Neural crest cell (in vitro differentiated cells): ENCODE measurements around the gene RANBP17. TPM values are rescaled to one million over a fixed set of nuclear protein-coding genes. Genes with fewer than 3 reads are reported as not detected.

Experiments used
- DNase-seq: peaks from one replicate; pipeline ENCODE4 v3.0.0; 2021; ENCODE audit warnings: low read depth, mixed read lengths, low spot score
- H3K27ac Mint-ChIP-seq: one replicate; pipeline ENCODE4 v1.8.0; 2021; ENCODE audit warnings: mild to moderate bottlenecking, mixed read lengths; ENCODE audit not compliant: unreplicated experiment
- H3K27me3 Mint-ChIP-seq: 2 replicates; pipeline ENCODE4 v1.8.0; 2021; ENCODE audit warnings: low read depth, mild to moderate bottlenecking, mixed read lengths
- H3K36me3 Mint-ChIP-seq: 2 replicates; pipeline ENCODE4 v1.8.0; 2021; ENCODE audit warnings: low read depth, mild to moderate bottlenecking, mixed read lengths
- H3K4me1 Mint-ChIP-seq: 2 replicates; pipeline ENCODE4 v1.8.0; 2021; ENCODE audit warnings: mixed read lengths
- H3K4me3 Mint-ChIP-seq: one replicate; pipeline ENCODE4 v1.8.0; 2021; ENCODE audit warnings: mild to moderate bottlenecking, mixed read lengths
- H3K9me3 Mint-ChIP-seq: 2 replicates; pipeline ENCODE4 v1.8.0; 2021; ENCODE audit warnings: mixed read lengths
- CTCF ChIP-seq: fragments of 200-600 bp; sonication (generic); conservative IDR thresholded peaks from 2 replicates; pipeline ENCODE4 v1.5.0; 2021; ENCODE audit warnings: antibody characterized with exemption, mild to moderate bottlenecking
- total RNA-seq: library from RNA; stranded (reverse); gene quantifications from 2 replicates; pipeline ENCODE4 v1.2.1, GENCODE V29; 2021

Gene RANBP17
- total RNA-seq, 1 donor from 2014 or later = 26.9 TPM

GRCh38 chr5:171092194-171092593 lies 230.4 kb downstream of the RANBP17 start:
- Mint-ChIP-seq H3K27me3 (no peaks in the 10 kb centered on the region), H3K9me3 (peaks cover 9% of the 10 kb centered on the region)
- DNase-seq = no peak

GRCh38 chr5:171093598-171093997 lies 231.8 kb downstream of the RANBP17 start:
- Mint-ChIP-seq H3K9me3 (peaks cover 9% of the 10 kb centered on the region), H3K4me1 (no peaks in the 10 kb centered on the region), H3K36me3 (peaks cover 28% of the 10 kb centered on the region), H3K27me3 (no peaks in the 10 kb centered on the region), H3K4me3 (no peak overlapping the region), H3K27ac (no peak overlapping the region)
- DNase-seq = no peak
- TF ChIP-seq CTCF = no peak

More at GRCh38 chr5:171092194-171092593, 230.4 kb downstream of the RANBP17 start:
- TF ChIP-seq CTCF = no peak
- no peak overlapping the region for H3K27ac Mint-ChIP-seq
- H3K4me3 Mint-ChIP-seq = no peak overlapping the region
- no peaks in the 10 kb centered on the region for H3K4me1 Mint-ChIP-seq
- peaks cover 24% of the 10 kb centered on the region for H3K36me3 Mint-ChIP-seq

GRCh38 chr5:171094356-171094755 lies 232.5 kb downstream of the RANBP17 start:
- DNase-seq = no peak
- Mint-ChIP-seq H3K27ac (no peak overlapping the region), H3K4me1 (no peaks in the 10 kb centered on the region), H3K36me3 (peaks cover 30% of the 10 kb centered on the region), H3K9me3 (peaks cover 9% of the 10 kb centered on the region), H3K4me3 (no peak overlapping the region), H3K27me3 (no peaks in the 10 kb centered on the region)
- TF ChIP-seq CTCF = no peak

GRCh38 chr5:171102877-171103610 lies 241.2 kb downstream of the RANBP17 start:
- Mint-ChIP-seq H3K27me3 (no peaks in the 10 kb centered on the region), H3K4me1 (no peaks in the 10 kb centered on the region), H3K4me3 (no peak overlapping the region), H3K27ac (no peak overlapping the region), H3K36me3 (peaks cover 26% of the 10 kb centered on the region), H3K9me3 (peaks cover 9% of the 10 kb centered on the region)
- no peak for TF ChIP-seq CTCF
- DNase-seq = no peak

- DNase-seq = no peak
- TF ChIP-seq CTCF = no peak
Measured at GRCh38 chr5:171107669-171108068, 245.9 kb downstream of the RANBP17 start.

More at GRCh38 chr5:171107669-171108068, 245.9 kb downstream of the RANBP17 start:
- H3K27me3 Mint-ChIP-seq = no peaks in the 10 kb centered on the region
- H3K9me3 Mint-ChIP-seq = peaks cover 3% of the 10 kb centered on the region
- H3K4me3 Mint-ChIP-seq = no peak overlapping the region
- H3K4me1 Mint-ChIP-seq = no peaks in the 10 kb centered on the region
- H3K27ac Mint-ChIP-seq = no peak overlapping the region
- peaks cover 4% of the 10 kb centered on the region for H3K36me3 Mint-ChIP-seq
